Glutamatergic neuron (in vitro differentiated cells): Measurements from ENCODE around the gene FXR1. TPM values are rescaled to one million over a fixed set of nuclear protein-coding genes. Genes with fewer than 3 reads are reported as not detected.
"Not testable (repeated sequence)": the region's sequence is repeated elsewhere in the genome, so short reads cannot be mapped to it uniquely, and the experiment has no call there.

Experiments
- DNase-seq: peaks from one replicate; pipeline ENCODE4 v3.0.0; 2022
- H3K27ac Mint-ChIP-seq: one replicate; pipeline ENCODE4 v1.8.0; 2020; ENCODE audit warnings: mild to moderate bottlenecking, mixed read lengths, inconsistent platforms; ENCODE audit not compliant: unreplicated experiment
- H3K27me3 Mint-ChIP-seq: one replicate; pipeline ENCODE4 v1.8.0; 2020; ENCODE audit warnings: mild to moderate bottlenecking, moderate library complexity, mixed read lengths, inconsistent platforms; ENCODE audit not compliant: unreplicated experiment
- H3K36me3 Mint-ChIP-seq: one replicate; pipeline ENCODE4 v1.8.0; 2020; ENCODE audit warnings: mild to moderate bottlenecking, mixed read lengths, inconsistent platforms; ENCODE audit not compliant: unreplicated experiment
- H3K4me1 Mint-ChIP-seq: one replicate; pipeline ENCODE4 v1.8.0; 2020; ENCODE audit warnings: mild to moderate bottlenecking, low read depth, mixed read lengths, inconsistent platforms; ENCODE audit not compliant: unreplicated experiment
- H3K4me3 Mint-ChIP-seq: one replicate; pipeline ENCODE4 v1.8.0; 2020; ENCODE audit warnings: mild to moderate bottlenecking, mixed read lengths, inconsistent platforms; ENCODE audit not compliant: unreplicated experiment
- H3K9me3 Mint-ChIP-seq: one replicate; pipeline ENCODE4 v1.8.0; 2020; ENCODE audit warnings: mild to moderate bottlenecking, moderate library complexity, mixed read lengths, inconsistent platforms; ENCODE audit not compliant: unreplicated experiment
- CTCF ChIP-seq: fragments of 200-600 bp; sonication (generic); IDR thresholded peaks from one replicate; pipeline ENCODE4 v1.5.0; 2021; ENCODE audit not compliant: partially characterized antibody, unreplicated experiment
- long read RNA-seq: library from polyadenylated mRNA; unstranded; transcript quantifications from one replicate; pipeline ENCODE4 v2.0.0, GENCODE V29; 2020; ENCODE audit not compliant: unreplicated experiment
- total RNA-seq: library from RNA; stranded (reverse); fragmentation: NEBNext Ultra II Directional; extraction: Animal tissue kit (Norgen Biotek cat#: 25700); gene quantifications from one replicate; pipeline ENCODE4 v1.2.1, GENCODE V29; 2021; ENCODE audit not compliant: unreplicated experiment

FXR1 gene
- 189 TPM for total RNA-seq
- long read RNA-seq, full-length matches to known transcripts: 16 of 22 reads
- long read RNA-seq, partial matches to known transcripts: 2 of 22 reads
- long read RNA-seq, other reads (novel, unspliced or antisense): 4 of 22 reads

- H3K36me3 Mint-ChIP-seq: no peaks in the 10 kb centered on the region
- H3K4me1 Mint-ChIP-seq: peaks cover 23% of the 10 kb centered on the region
- H3K27ac Mint-ChIP-seq: peak within 1 kb of the TSS; percentile 98
- DNase-seq: peak; percentile 87
- peaks cover 20% of the 10 kb centered on the region for H3K9me3 Mint-ChIP-seq
- TF ChIP-seq CTCF: peak; percentile 36
- peak within 1 kb of the TSS; percentile 99 for H3K4me3 Mint-ChIP-seq
- peaks cover 4% of the 10 kb centered on the region for H3K27me3 Mint-ChIP-seq
Observed at GRCh38 chr3:180912304-180913296, at the start of gene FXR1. TSS of gene FXR1 (plus strand) at chr3:180912670. CDS start at chr3:180912686, 16 bp downstream.

GRCh38 chr3:180870008-180870699 is 42.3 kb upstream of the FXR1 start:
- Mint-ChIP-seq H3K4me3 (peak overlapping the region; percentile 71), H3K4me1 (peaks cover 2% of the 10 kb centered on the region), H3K9me3 (no peaks in the 10 kb centered on the region), H3K36me3 (no peaks in the 10 kb centered on the region), H3K27ac (peak overlapping the region; percentile 38), H3K27me3 (no peaks in the 10 kb centered on the region)
- DNase-seq: peak; percentile 56
- no peak for TF ChIP-seq CTCF

GRCh38 chr3:180871901-180872300 is 40.6 kb upstream of the FXR1 start:
- Mint-ChIP-seq H3K9me3 (no peaks in the 10 kb centered on the region), H3K4me3 (no peak overlapping the region), H3K27me3 (no peaks in the 10 kb centered on the region), H3K4me1 (peaks cover 2% of the 10 kb centered on the region), H3K36me3 (no peaks in the 10 kb centered on the region), H3K27ac (no peak overlapping the region)
- TF ChIP-seq CTCF: no peak
- no peak for DNase-seq

GRCh38 chr3:180872430-180872829 is 40.0 kb upstream of the FXR1 start:
- not testable (repeated sequence) for DNase-seq, H3K36me3 Mint-ChIP-seq, H3K9me3 Mint-ChIP-seq, H3K27ac Mint-ChIP-seq, H3K27me3 Mint-ChIP-seq, H3K4me1 Mint-ChIP-seq, H3K4me3 Mint-ChIP-seq

- no peak for TF ChIP-seq CTCF
- Mint-ChIP-seq H3K27ac (no peak overlapping the region), H3K36me3 (no peaks in the 10 kb centered on the region), H3K27me3 (no peaks in the 10 kb centered on the region), H3K4me1 (peaks cover under 1% of the 10 kb centered on the region), H3K9me3 (no peaks in the 10 kb centered on the region), H3K4me3 (no peak overlapping the region)
- no peak for DNase-seq
Observed at GRCh38 chr3:180875124-180875698, 37.3 kb upstream of the FXR1 start.
